Diencephalon (tissue), 1 donor: Measurements from ENCODE around the gene ASB3. TPM values are rescaled to one million over a fixed set of nuclear protein-coding genes. Genes with fewer than 3 reads are reported as not detected.

Experiments
- total RNA-seq: library from RNA; depleted of rRNA; stranded (reverse); fragments of >200 nt; gene quantifications from one replicate; pipeline ENCODE4 v1.2.3, GENCODE V29; 2014

Gene ASB3, protein sequence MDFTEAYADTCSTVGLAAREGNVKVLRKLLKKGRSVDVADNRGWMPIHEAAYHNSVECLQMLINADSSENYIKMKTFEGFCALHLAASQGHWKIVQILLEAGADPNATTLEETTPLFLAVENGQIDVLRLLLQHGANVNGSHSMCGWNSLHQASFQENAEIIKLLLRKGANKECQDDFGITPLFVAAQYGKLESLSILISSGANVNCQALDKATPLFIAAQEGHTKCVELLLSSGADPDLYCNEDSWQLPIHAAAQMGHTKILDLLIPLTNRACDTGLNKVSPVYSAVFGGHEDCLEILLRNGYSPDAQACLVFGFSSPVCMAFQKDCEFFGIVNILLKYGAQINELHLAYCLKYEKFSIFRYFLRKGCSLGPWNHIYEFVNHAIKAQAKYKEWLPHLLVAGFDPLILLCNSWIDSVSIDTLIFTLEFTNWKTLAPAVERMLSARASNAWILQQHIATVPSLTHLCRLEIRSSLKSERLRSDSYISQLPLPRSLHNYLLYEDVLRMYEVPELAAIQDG
- 84.2 TPM for total RNA-seq

DNA sequence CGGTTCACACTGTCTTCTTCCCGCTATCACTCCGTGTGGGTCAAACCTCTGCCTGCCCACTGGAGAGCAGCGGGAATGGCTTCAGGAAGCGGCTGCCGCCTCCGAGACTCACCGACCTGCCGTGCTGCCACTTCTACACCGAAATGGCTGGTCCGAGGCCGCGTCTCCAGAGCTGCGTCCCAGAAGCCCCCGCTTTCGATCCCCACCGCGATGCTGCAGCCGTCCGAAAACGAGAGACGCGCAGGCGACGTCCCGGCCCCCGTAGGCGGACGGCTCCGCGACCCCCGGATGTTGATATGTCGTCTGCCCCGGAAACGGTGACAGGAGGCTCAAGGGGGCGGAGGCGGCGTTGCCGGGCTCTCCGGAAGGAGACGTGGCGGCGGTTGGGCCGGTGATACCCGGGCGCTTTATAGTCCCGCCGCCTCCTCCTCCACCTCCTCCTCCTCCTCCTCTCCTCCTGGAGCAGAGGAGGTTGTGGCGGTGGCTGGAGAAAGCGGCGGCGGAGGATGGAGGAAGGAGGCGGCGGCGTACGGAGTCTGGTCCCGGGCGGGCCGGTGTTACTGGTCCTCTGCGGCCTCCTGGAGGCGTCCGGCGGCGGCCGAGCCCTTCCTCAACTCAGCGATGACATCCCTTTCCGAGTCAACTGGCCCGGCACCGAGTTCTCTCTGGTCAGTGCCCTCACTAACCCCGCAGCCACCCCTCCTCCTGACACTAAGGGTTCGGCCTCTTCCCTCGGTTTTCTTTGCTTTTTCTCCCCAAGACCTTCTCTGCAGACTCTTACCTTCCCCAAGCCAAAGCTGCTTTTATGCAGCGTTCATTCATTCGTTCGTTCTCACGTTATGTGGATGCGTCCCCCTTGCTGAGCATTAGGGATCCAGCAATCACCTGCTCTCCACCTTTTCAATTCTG lies at the start of gene ASB3, which contains the start of gene ERLEC1:
Gene ASB3, minus strand, starts transcription at position 249 of the 909 bp plus-strand sequence. CDS start 21,381 bp downstream, outside the sequence.
Gene ERLEC1, plus strand, starts transcription at position 340 of the 909 bp plus-strand sequence. Its CDS starts 167 bp downstream, at position 507.

GRCh38 chr2:53767405-53768241 lies 19.1 kb downstream of the ASB3 start, which contains the start of gene CHAC2:
Gene CHAC2 (plus strand): TSS chr2:53767804. CDS start chr2:53767887, 83 bp downstream.

Other genes with a start within 250 kb of the ASB3 start
- gene CHAC2, start 19.1 kb downstream of the ASB3 start, total RNA-seq: 5.1 TPM
- 64.4 TPM for gene ERLEC1, start 91 bp upstream of the ASB3 start, total RNA-seq
- gene GPR75, start 73.0 kb upstream of the ASB3 start, total RNA-seq: 29.5 TPM
- gene PSME4, start 184.0 kb upstream of the ASB3 start, total RNA-seq: 42.9 TPM